Nephron progenitor cell (in vitro differentiated cells): Measurements from ENCODE around the gene LCN15.

Experiments
- DNase-seq: peaks from one replicate; pipeline ENCODE4 v3.0.0; 2021
- H3K27ac Mint-ChIP-seq: 2 replicates; pipeline ENCODE4 v1.8.0; 2021; ENCODE audit warnings: mild to moderate bottlenecking, moderate library complexity, mixed read lengths
- H3K27me3 Mint-ChIP-seq: 2 replicates; pipeline ENCODE4 v1.8.0; 2021; ENCODE audit warnings: mild to moderate bottlenecking, low read depth, mixed read lengths; ENCODE audit not compliant: poor library complexity
- H3K36me3 Mint-ChIP-seq: 2 replicates; pipeline ENCODE4 v1.8.0; 2021; ENCODE audit warnings: low read depth, mixed read lengths
- H3K4me1 Mint-ChIP-seq: 2 replicates; pipeline ENCODE4 v1.8.0; 2021; ENCODE audit warnings: mixed read lengths
- H3K4me3 Mint-ChIP-seq: 2 replicates; pipeline ENCODE4 v1.8.0; 2021; ENCODE audit warnings: mild to moderate bottlenecking, moderate library complexity, mixed read lengths
- H3K9me3 Mint-ChIP-seq: 2 replicates; pipeline ENCODE4 v1.8.0; 2021; ENCODE audit warnings: mild to moderate bottlenecking, moderate library complexity, mixed read lengths
- TF ChIP-seq, protein P1 (sequence below): fragments of 200-600 bp; sonication (generic); IDR thresholded peaks from 2 replicates; pipeline ENCODE4 v1.5.0; 2021; ENCODE audit warnings: antibody characterized with exemption

The LCN15 gene

DNA sequence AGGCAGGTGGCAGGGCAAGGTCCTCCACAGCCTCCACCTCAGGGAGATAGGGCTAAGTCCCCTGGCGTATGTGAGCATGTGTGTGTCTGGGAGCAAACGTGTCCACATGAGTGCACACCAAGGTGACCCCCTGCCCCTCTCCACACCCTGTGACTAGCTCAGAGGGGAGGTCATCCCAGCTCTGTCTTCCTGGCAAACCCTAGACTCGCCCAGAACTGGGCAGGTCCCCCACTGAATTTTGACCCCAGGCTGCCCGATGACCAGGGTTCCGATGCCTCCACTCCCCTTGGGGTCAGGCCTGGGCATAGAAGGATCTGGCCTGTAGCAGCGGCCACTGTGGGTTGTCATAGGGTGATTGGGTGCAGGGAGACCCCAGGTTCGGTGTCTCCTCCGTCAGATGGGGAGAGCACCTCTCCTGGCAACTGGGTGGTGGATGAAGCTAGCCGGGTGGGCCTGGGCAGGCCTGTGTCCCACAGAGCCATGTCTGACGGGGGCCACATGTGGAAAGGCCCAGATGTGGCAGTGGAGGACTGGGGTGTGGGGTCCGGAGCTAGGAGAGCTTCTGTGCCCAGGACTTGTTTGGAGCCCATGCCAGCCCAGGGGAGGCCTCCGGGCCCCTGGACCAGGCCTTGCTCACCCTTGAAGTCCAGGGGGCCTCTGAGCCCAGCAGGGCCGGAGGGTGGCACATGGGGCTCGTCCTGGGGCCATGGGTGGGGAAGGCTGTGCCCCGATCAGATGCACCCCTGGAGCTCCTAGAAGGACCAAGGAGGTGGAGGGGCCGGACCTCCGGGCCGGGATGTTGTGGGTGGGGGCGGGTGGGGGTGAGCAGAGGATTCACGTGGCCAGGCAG is 45.7 kb downstream of the LCN15 start:
- Mint-ChIP-seq H3K36me3 (peaks cover 1% of the 10 kb centered on the region), H3K4me3 (no peak overlapping the region), H3K27ac (no peak overlapping the region), H3K9me3 (no peaks in the 10 kb centered on the region), H3K27me3 (no peaks in the 10 kb centered on the region), H3K4me1 (peaks cover 29% of the 10 kb centered on the region)
- DNase-seq = no peak
- TF ChIP-seq, protein P1, sequence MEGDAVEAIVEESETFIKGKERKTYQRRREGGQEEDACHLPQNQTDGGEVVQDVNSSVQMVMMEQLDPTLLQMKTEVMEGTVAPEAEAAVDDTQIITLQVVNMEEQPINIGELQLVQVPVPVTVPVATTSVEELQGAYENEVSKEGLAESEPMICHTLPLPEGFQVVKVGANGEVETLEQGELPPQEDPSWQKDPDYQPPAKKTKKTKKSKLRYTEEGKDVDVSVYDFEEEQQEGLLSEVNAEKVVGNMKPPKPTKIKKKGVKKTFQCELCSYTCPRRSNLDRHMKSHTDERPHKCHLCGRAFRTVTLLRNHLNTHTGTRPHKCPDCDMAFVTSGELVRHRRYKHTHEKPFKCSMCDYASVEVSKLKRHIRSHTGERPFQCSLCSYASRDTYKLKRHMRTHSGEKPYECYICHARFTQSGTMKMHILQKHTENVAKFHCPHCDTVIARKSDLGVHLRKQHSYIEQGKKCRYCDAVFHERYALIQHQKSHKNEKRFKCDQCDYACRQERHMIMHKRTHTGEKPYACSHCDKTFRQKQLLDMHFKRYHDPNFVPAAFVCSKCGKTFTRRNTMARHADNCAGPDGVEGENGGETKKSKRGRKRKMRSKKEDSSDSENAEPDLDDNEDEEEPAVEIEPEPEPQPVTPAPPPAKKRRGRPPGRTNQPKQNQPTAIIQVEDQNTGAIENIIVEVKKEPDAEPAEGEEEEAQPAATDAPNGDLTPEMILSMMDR = no peak

DNA sequence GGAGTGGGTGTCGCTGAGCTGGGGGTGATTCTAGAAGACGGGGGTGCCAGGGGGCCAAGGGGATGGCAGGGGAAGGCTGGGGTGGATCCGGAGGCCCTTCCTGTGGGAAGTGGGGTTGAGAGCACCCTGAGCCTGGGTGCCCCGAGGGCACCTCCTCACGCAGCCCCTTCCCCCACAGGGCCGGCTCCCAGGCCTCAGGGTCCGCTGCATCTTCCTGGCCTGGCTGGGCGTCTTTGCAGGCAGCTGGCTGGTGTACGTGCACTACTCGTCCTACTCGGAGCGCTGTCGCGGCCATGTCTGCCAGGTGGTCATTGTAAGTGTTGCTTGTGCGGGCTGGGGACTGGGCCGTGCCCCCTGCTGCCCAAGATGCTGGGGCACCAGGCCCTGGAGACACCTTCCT is 46.9 kb downstream of the LCN15 start:
- TF ChIP-seq, protein P1 = no peak
- H3K9me3 Mint-ChIP-seq = no peaks in the 10 kb centered on the region
- peaks cover 34% of the 10 kb centered on the region for H3K4me1 Mint-ChIP-seq
- no peak overlapping the region for H3K27ac Mint-ChIP-seq
- DNase-seq = no peak
- H3K27me3 Mint-ChIP-seq = no peaks in the 10 kb centered on the region
- H3K36me3 Mint-ChIP-seq = no peaks in the 10 kb centered on the region
- H3K4me3 Mint-ChIP-seq = no peak overlapping the region

DNA sequence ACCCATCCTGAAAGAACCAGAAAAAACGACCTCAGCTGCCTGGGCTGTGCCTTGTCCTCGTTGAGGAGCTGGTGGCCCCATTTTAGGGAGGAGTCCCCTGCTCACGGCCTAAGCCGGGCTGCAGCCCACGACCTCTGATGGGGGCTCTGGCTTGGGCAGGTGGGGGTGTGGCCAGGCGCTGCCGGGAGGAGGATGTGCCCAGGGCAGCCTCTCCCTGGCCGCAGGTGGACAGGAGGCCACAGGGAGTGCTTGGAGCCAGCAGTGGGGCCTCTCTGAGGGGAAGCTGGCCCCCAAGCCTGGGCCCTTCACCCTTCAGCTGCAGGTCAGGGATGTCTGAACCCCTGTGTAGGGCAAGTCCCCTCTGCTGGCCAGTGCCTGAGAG is 49.4 kb downstream of the LCN15 start:
- Mint-ChIP-seq H3K27ac (no peak overlapping the region), H3K9me3 (no peaks in the 10 kb centered on the region), H3K4me3 (peak overlapping the region; percentile 60), H3K4me1 (peaks cover 21% of the 10 kb centered on the region), H3K27me3 (peaks cover 12% of the 10 kb centered on the region), H3K36me3 (no peaks in the 10 kb centered on the region)
- no peak for DNase-seq
- TF ChIP-seq, protein P1 = no peak

GRCh38 chr9:136714096-136714892 is 50.0 kb downstream of the LCN15 start:
- Mint-ChIP-seq H3K36me3 (no peaks in the 10 kb centered on the region), H3K4me3 (peak overlapping the region; percentile 81), H3K27ac (no peak overlapping the region), H3K4me1 (peaks cover 20% of the 10 kb centered on the region), H3K9me3 (no peaks in the 10 kb centered on the region), H3K27me3 (peaks cover 12% of the 10 kb centered on the region)
- TF ChIP-seq, protein P1 = no peak
- DNase-seq = no peak

GRCh38 chr9:136713550-136713949 is 50.8 kb downstream of the LCN15 start:
- Mint-ChIP-seq H3K36me3 (no peaks in the 10 kb centered on the region), H3K4me1 (peaks cover 25% of the 10 kb centered on the region), H3K9me3 (no peaks in the 10 kb centered on the region), H3K4me3 (peak overlapping the region; percentile 81), H3K27me3 (peaks cover 12% of the 10 kb centered on the region), H3K27ac (no peak overlapping the region)
- DNase-seq = no peak
- TF ChIP-seq, protein P1 = no peak
